CD4-positive, alpha-beta T cell (primary cell): Measurements from ENCODE around the gene AEBP1. TPM values are rescaled to one million over a fixed set of nuclear protein-coding genes. Genes with fewer than 3 reads are reported as not detected.

ENCODE experiments used
- ATAC-seq: fragments of 200-7000 bp; cut with Tn5 transposase; one replicate; pipeline ENCODE4 v1.10.0; 2022; ENCODE audit warnings: mild to moderate bottlenecking; ENCODE audit not compliant: poor library complexity
- CTCF ChIA-PET: fragments of 350-600 bp; sonication (Branson Sonifier 250); formaldehyde crosslinking; loops from one replicate; lab custom pipeline; 2021; ENCODE audit warnings: antibody characterized with exemption, inconsistent platforms; lab: Charles Lee
- POLR2A ChIA-PET: fragments of 350-600 bp; sonication (Branson Sonifier 250); formaldehyde crosslinking; loops from one replicate; lab custom pipeline; 2021; ENCODE audit warnings: antibody characterized with exemption, inconsistent platforms; lab: Charles Lee
- DNase-seq, 14 experiments: peaks; one replicate each; pipeline ENCODE4 v3.0.0-alpha.2; 2013 to 2020; ENCODE audit warnings: mixed read lengths in 2 of 14
- H3K27ac ChIP-seq, 2 donors: one replicate each; pipeline versions ENCODE4 v1.5.1 to v1.7.0; 2013; ENCODE audit warnings: low read length in 2 of 2, low read depth in 1 of 2, mild to moderate bottlenecking in 1 of 2
- H3K27me3 ChIP-seq, 2 experiments: 1 replicate in 1 of 2; 2 replicates in 1 of 2; pipeline versions ENCODE4 v1.6.1 to v1.7.0; 2013; ENCODE audit warnings: low read length in 2 of 2, control low read depth in 1 of 2, mild to moderate bottlenecking in 1 of 2, moderate library complexity in 1 of 2; ENCODE audit not compliant: insufficient read depth in 2 of 2, control insufficient read depth in 1 of 2
- H3K36me3 ChIP-seq: one replicate; pipeline ENCODE4 v1.6.1; 2013; ENCODE audit warnings: low read length, control low read depth; ENCODE audit not compliant: insufficient read depth
- H3K4me1 ChIP-seq: one replicate; pipeline ENCODE4 v1.6.1; 2013; ENCODE audit warnings: low read length, control low read depth; ENCODE audit not compliant: insufficient read depth
- H3K4me3 ChIP-seq: one replicate; pipeline ENCODE4 v1.5.1; 2013; ENCODE audit warnings: mild to moderate bottlenecking, low read length, moderate library complexity
- H3K9me3 ChIP-seq, 2 experiments: 1 replicate in 1 of 2; 2 replicates in 1 of 2; pipeline versions ENCODE4 v1.6.1 to v1.7.0; 2013; ENCODE audit warnings: low read length in 2 of 2, mild to moderate bottlenecking in 2 of 2, control low read depth in 1 of 2, moderate library complexity in 1 of 2; ENCODE audit not compliant: control insufficient read depth in 1 of 2, insufficient read depth in 1 of 2
- H3K27ac Mint-ChIP-seq: one replicate; pipeline ENCODE4 v1.8.0; 2020; ENCODE audit warnings: mixed read lengths
- H3K27me3 Mint-ChIP-seq: one replicate; pipeline ENCODE4 v1.8.0; 2021; ENCODE audit warnings: mixed read lengths
- H3K36me3 Mint-ChIP-seq: one replicate; pipeline ENCODE4 v1.8.0; 2021; ENCODE audit warnings: low read depth, mixed read lengths
- H3K4me1 Mint-ChIP-seq: one replicate; pipeline ENCODE4 v1.8.0; 2021; ENCODE audit warnings: low read depth, mixed read lengths
- H3K4me3 Mint-ChIP-seq: one replicate; pipeline ENCODE4 v1.8.0; 2020; ENCODE audit warnings: mild to moderate bottlenecking, mixed read lengths
- H3K9me3 Mint-ChIP-seq: one replicate; pipeline ENCODE4 v1.8.0; 2020; ENCODE audit warnings: mixed read lengths
- intact Hi-C, 2 experiments: fragments of 100-400 bp; cut with DNase I in 1 of 2; cut with micrococcal nuclease in 1 of 2; formaldehyde crosslinking; loops; one replicate each; pipeline versions ENCODE4 v1.15.1 to v1.9.0; 2023 to 2025; cut with DNase I, micrococcal nuclease
- total RNA-seq, 174 experiments: library from RNA in 2 of 174; stranded (reverse) in 2 of 174; gene quantifications; one replicate each; pipeline ENCODE4 v1.2.3 and lab custom pipeline; 2021 to 2026
- TF ChIP-seq, protein P1 (sequence below): fragments of 200-600 bp; IDR thresholded peaks from one replicate; pipeline ENCODE4 v1.8.0; 2022; ENCODE audit warnings: antibody characterized with exemption, mild to moderate bottlenecking

Gene AEBP1
- total RNA-seq, 2 experiments from 2014 or later = 20.3 to 21.3 TPM

DNA sequence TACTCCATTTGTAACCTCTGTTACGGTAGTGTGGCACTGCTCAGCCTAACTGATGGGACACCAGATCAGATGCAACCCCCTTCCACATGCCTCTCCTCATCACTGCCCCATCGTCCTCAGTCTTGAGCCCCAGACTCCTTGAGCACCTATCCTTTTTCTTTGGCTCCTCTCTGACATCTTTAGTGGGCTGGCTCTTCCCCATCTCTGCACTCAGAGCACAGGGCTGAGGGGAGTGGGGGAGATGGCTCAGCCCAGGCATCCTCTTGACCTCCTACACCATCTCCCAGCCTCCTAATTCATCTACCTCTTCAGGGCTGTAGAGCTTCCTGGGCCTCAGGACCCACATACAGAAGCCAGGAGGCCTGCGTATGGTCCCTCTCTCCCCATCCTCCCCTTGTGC is 20.3 kb upstream of the AEBP1 start:
- TF ChIP-seq, protein P1, sequence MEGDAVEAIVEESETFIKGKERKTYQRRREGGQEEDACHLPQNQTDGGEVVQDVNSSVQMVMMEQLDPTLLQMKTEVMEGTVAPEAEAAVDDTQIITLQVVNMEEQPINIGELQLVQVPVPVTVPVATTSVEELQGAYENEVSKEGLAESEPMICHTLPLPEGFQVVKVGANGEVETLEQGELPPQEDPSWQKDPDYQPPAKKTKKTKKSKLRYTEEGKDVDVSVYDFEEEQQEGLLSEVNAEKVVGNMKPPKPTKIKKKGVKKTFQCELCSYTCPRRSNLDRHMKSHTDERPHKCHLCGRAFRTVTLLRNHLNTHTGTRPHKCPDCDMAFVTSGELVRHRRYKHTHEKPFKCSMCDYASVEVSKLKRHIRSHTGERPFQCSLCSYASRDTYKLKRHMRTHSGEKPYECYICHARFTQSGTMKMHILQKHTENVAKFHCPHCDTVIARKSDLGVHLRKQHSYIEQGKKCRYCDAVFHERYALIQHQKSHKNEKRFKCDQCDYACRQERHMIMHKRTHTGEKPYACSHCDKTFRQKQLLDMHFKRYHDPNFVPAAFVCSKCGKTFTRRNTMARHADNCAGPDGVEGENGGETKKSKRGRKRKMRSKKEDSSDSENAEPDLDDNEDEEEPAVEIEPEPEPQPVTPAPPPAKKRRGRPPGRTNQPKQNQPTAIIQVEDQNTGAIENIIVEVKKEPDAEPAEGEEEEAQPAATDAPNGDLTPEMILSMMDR = no peak
- Mint-ChIP-seq H3K36me3 (peaks cover 21% of the 10 kb centered on the region), H3K27me3 (no peaks in the 10 kb centered on the region), H3K27ac (peak overlapping the region; percentile 80), H3K4me3 (peak overlapping the region; percentile 95), H3K4me1 (peaks cover 26% of the 10 kb centered on the region), H3K9me3 (no peaks in the 10 kb centered on the region)
- H3K9me3 ChIP-seq = no peaks in the 10 kb centered on the region
- POLR2A ChIA-PET = interaction anchor here (1.6 kb wide), 1 partner anchor 406 kb away, joined by 3 read pairs; the partner anchor contains the start of gene NUDCD3
- ATAC-seq (no peak), DNase-seq (no peak)
- peaks cover 28% of the 10 kb centered on the region for H3K4me1 ChIP-seq
- H3K4me3 ChIP-seq = no peak overlapping the region
- H3K27me3 ChIP-seq = no peaks in the 10 kb centered on the region
- intact Hi-C loops = loop anchor here (1.0 to 5.0 kb wide), 8 partner anchors 36 to 665 kb away; partner anchors contain the start of genes UBE2D4 (in 1 of the 2), YKT6 (in 1 of the 2) and ZMIZ2 (in 1 of the 2)
- CTCF ChIA-PET = no interaction called here
- no peak overlapping the region for H3K27ac ChIP-seq
- H3K36me3 ChIP-seq = peaks cover 20% of the 10 kb centered on the region

DNA sequence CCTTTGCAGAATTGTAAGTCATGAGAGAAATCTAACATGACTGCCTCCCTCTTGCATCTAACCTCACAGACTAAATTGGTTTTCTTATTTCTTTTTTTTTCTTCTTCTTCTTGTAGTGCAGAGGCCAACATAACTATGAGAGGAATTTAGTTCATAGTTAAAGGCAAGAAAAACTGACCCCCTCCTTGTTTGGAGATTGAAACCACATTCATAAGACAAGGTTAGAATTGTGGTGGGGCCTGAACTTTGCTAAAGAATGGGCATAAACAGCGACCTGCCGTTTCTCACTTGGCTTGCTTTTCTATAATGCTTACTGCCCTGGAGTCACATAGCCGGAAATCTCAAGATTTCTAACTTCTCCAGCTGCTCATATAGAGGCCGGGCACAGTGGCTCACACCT is 19.4 kb upstream of the AEBP1 start:
- H3K27me3 Mint-ChIP-seq = no peaks in the 10 kb centered on the region
- CTCF ChIA-PET = no interaction called here
- TF ChIP-seq, protein P1 = no peak
- DNase-seq = no peak
- Histone ChIP-seq H3K4me3 (no peak overlapping the region), H3K27me3 (no peaks in the 10 kb centered on the region), H3K27ac (no peak overlapping the region), H3K36me3 (peaks cover 11% of the 10 kb centered on the region), H3K9me3 (no peaks in the 10 kb centered on the region), H3K4me1 (peaks cover 25% of the 10 kb centered on the region)
- no peak overlapping the region for H3K27ac Mint-ChIP-seq
- no peak for ATAC-seq
- intact Hi-C loops = loop anchor here (1.0 to 5.0 kb wide), 5 partner anchors 37 to 157 kb away; partner anchors contain the start of gene UBE2D4 (in 1 of the 2)
- H3K4me1 Mint-ChIP-seq = peaks cover 26% of the 10 kb centered on the region
- H3K4me3 Mint-ChIP-seq = no peak overlapping the region
- POLR2A ChIA-PET = interaction anchor here (1.6 kb wide), 1 partner anchor 405 kb away, joined by 3 read pairs; the partner anchor contains the start of gene NUDCD3
- H3K36me3 Mint-ChIP-seq = peaks cover 17% of the 10 kb centered on the region
- no peaks in the 10 kb centered on the region for H3K9me3 Mint-ChIP-seq

- Mint-ChIP-seq H3K4me1 (peaks cover 24% of the 10 kb centered on the region), H3K4me3 (peak overlapping the region; percentile 54), H3K27me3 (no peaks in the 10 kb centered on the region), H3K27ac (no peak overlapping the region), H3K9me3 (no peaks in the 10 kb centered on the region), H3K36me3 (peaks cover 17% of the 10 kb centered on the region)
- Histone ChIP-seq H3K4me1 (peaks cover 16% of the 10 kb centered on the region), H3K27ac (no peak overlapping the region), H3K36me3 (peaks cover 3% of the 10 kb centered on the region), H3K4me3 (no peak overlapping the region), H3K9me3 (no peaks in the 10 kb centered on the region), H3K27me3 (no peaks in the 10 kb centered on the region)
- no peak for DNase-seq
- TF ChIP-seq, protein P1 = no peak
- no peak for ATAC-seq
- ChIA-PET CTCF (no interaction called here), POLR2A (interaction anchor here (1.6 kb wide), 1 partner anchor 404 kb away, joined by 3 read pairs; the partner anchor contains the start of gene NUDCD3)
- intact Hi-C loops = loop anchor here in 1 of 2 experiments (2.0 kb wide), 1 partner anchor 59 kb away; no protein-coding TSS in a partner anchor
Measured at GRCh38 chr7:44085546-44085945, 18.6 kb upstream of the AEBP1 start.
